ENCODE data around the gene CORO2B.

CORO2B gene

GRCh38 chr15:68700455-68701123, 121.8 kb downstream of the CORO2B start:
- DNase-seq (ENCODE audit: low read depth), result peak; percentile 48

GRCh38 chr15:68701886-68702285, 123.1 kb downstream of the CORO2B start:
- no peak for DNase-seq (ENCODE audit: low read depth)

GRCh38 chr15:68704496-68705021, 125.8 kb downstream of the CORO2B start:
- DNase-seq (ENCODE audit: low read depth), result peak; percentile 53

- no peak for DNase-seq (ENCODE audit: low read depth)
Measured at GRCh38 chr15:68706256-68706655, 127.5 kb downstream of the CORO2B start.

- DNase-seq (ENCODE audit: low read depth), result no peak
Measured at GRCh38 chr15:68706931-68707330, 128.1 kb downstream of the CORO2B start.

- peak; percentile 48 for DNase-seq (ENCODE audit: low read depth)
Measured at GRCh38 chr15:68707386-68707785, 128.6 kb downstream of the CORO2B start.

DNA sequence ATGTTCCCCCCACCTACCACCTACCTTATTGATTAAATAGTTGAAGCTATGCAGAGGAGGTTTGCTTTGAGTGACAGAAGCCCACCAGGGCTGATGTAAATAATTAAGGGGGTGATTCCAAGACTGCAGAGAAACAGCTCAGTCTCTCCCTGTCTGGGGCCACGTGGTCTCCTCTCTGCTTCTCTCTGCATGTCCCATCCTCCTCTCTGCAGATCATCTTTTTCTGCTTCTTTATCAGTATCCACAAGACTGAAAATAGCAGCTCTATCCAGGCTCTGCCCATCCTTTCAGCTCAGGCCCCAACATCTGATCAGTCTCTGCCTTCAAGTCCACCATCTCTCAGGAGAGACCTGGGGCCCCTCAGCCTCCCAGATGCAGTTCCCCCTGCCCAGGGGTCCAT, 131.1 kb downstream of the CORO2B start:
- DNase-seq (ENCODE audit: low read depth), result no peak

- DNase-seq (ENCODE audit: low read depth), result no peak
Measured at GRCh38 chr15:68710536-68710935, 131.7 kb downstream of the CORO2B start.

DNA sequence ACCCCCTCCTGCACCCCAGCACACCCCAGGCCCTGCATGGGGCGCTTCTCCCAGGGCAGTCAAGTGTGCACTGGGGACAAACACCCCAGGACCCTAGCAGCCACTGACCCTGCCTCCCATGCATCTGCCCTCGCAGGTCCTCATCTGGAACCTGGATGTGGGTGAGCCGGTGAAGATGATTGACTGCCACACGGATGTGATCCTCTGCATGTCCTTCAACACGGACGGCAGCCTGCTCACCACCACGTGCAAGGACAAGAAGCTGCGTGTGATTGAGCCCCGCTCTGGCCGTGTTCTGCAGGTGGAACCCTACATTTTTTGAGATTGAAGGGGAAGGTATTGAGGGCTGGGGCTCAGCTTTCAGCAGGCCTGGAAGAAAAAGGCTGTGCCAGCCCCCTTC, 132.6 kb downstream of the CORO2B start:
- no peak for DNase-seq (ENCODE audit: low read depth)

DNA sequence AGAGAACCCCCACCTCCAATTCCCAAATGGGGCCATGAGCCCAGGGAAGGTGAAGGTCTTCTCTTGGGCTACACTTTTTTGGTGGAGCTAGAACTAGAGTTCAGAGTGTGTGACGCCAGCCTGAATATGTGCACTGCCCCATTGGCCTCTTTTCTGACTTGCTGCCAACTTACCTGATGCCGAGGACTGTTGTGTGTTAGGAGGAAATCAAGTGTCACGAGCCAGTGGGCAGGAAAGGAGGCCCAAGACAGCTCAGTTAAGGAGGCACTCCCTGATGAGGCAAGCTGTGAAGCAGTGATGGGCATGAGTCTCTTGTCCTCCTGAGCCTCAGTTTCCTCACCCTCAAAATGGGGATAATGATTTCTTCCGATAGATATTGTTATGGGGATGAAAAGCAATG, 134.1 kb downstream of the CORO2B start:
- no peak for DNase-seq (ENCODE audit: low read depth)

DNA sequence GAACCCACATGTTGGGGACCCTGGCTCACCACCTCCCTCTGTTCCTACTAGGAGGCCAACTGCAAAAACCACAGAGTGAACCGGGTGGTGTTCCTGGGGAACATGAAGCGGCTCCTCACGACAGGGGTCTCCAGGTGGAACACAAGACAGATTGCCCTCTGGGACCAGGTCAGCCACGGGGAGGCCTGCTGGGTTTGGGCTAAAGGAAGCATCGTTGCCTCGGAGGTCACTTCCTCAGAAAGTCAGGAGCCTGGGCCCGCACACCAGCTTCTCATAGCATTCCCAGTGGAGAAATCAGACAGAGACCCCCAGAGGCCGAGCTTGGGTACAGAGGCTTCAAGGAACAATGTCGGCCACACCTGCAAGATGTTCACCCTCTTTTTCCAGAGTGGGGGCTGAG, 135.1 kb downstream of the CORO2B start:
- no peak for DNase-seq (ENCODE audit: low read depth)

DNA sequence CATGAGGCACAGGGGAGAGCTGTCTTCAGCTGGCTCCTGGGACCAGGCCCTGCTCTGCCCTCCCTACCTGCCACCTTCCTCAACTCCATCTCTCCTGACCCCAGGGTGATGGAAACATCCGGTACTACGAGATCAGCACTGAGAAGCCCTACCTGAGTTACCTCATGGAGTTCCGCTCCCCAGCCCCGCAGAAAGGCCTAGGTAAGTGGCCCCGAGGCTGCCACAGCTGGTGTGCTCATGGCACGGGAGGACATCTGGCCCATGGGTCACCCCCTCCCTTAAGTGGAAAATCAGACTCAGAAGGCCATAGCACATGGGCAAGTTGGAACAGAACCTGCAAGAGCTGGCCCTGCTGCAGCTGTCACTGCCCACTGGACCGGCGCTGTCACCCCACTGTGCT, 136.3 kb downstream of the CORO2B start:
- no peak for DNase-seq (ENCODE audit: low read depth)

DNA sequence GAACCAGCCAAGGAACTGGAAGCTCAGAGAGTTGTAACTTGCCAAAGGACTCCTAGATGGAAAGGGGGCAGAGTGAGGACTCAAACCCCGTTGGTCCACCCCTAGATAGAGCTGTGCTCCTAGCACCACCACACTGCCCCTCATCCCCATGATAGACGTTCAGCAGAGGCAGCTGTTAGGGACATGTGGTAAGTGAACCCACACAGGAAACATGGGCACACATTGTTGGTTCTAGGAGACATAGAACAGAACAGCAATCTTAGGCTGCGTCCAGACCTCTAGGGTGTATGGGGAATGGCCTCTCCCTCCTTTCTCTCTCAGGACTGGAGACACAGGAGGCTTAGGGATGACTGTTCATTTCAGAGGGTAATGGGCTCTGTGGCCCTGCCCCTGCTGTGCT, 139.2 kb downstream of the CORO2B start:
- no peak for DNase-seq (ENCODE audit: low read depth)

GRCh38 chr15:68718468-68718867, 139.7 kb downstream of the CORO2B start:
- no peak for DNase-seq (ENCODE audit: low read depth)

DNA sequence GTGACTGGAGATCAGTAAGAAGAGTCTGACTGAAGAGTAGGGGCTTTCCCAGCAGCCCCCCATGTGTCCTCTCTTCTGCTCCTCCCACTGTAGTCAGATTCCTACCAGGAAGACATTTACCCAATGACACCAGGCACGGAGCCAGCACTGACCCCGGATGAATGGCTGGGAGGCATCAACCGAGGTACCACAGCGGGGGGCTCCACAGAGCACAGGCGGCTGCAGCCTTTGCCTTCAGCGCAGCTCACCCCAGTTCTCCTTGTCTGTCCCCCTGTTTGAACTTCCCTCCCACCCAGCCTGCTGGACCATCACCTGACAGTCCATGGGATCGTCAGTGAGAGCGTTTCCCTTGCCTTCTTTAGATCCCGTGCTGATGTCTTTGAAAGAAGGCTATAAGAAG, 140.3 kb downstream of the CORO2B start:
- no peak for DNase-seq (ENCODE audit: low read depth)

- peak; percentile 34 for DNase-seq (ENCODE audit: low read depth)
Measured at GRCh38 chr15:68719672-68720071, 140.9 kb downstream of the CORO2B start.

GRCh38 chr15:68721886-68722285, 143.1 kb downstream of the CORO2B start:
- no peak for DNase-seq (ENCODE audit: low read depth)

DNA sequence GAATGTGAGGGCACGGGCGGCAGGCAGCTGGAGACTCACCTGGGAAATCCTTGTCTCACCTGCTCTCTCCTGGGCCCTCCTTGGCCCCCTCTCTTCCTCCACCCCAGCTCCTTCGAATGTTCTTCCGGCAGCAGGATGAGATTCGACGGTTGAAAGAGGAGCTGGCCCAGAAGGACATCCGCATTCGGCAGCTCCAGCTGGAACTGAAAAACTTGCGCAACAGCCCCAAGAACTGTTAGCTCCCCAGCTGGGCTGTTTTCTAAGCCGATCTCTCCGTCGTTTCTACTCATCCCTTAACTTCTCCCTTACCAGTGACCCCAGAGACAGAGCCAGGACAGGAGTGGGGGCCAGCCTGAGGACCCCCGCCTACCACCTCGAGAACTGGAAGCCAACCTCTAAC, 146.9 kb downstream of the CORO2B start:
- peak; percentile 46 for DNase-seq (ENCODE audit: low read depth)

DNA sequence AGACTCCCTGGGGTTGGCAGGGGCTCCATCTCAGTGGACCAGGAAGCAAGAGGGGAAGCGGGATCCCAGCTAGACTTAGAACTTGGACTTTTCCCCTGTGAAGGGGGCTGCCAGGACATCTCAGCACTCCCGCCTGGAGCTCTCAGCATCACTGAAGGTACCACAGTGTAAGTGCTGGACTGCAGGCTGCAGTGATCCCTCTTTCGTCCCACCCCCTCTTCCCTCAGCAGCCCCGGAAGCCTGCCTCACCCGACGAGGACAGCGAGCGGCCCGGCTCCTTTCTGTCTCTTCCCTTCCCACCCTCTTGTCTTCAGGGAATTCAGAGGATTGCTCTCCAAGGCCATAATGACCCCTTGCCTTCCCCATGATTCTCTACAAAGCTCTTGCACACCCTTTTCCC, 147.5 kb downstream of the CORO2B start:
- no peak for DNase-seq (ENCODE audit: low read depth)

- no peak for DNase-seq (ENCODE audit: low read depth)
Measured at GRCh38 chr15:68729789-68730411, 151.1 kb downstream of the CORO2B start.

DNA sequence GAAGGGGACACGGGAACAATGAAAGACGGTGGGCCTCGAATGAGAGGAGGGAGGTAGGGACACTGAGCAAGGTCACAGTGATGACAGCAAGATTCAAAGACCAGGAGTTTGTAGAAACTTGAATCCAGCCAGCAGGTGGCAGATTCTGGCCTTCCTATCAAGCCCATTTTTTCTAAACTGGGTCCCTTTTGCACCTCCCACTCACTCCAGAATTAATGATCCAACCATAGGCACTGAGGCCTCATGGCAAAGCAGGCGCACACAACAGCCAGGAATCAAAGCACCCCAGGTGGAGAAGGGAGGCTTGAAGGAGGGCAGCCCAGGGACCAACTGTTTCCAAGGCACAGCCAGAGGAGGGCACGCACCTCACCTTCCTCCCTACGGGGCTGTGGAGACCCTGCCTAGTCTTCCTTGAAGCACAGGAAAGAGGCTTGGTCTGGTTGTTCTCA, 151.7 kb downstream of the CORO2B start:
- DNase-seq (ENCODE audit: low read depth), result peak; percentile 36

DNA sequence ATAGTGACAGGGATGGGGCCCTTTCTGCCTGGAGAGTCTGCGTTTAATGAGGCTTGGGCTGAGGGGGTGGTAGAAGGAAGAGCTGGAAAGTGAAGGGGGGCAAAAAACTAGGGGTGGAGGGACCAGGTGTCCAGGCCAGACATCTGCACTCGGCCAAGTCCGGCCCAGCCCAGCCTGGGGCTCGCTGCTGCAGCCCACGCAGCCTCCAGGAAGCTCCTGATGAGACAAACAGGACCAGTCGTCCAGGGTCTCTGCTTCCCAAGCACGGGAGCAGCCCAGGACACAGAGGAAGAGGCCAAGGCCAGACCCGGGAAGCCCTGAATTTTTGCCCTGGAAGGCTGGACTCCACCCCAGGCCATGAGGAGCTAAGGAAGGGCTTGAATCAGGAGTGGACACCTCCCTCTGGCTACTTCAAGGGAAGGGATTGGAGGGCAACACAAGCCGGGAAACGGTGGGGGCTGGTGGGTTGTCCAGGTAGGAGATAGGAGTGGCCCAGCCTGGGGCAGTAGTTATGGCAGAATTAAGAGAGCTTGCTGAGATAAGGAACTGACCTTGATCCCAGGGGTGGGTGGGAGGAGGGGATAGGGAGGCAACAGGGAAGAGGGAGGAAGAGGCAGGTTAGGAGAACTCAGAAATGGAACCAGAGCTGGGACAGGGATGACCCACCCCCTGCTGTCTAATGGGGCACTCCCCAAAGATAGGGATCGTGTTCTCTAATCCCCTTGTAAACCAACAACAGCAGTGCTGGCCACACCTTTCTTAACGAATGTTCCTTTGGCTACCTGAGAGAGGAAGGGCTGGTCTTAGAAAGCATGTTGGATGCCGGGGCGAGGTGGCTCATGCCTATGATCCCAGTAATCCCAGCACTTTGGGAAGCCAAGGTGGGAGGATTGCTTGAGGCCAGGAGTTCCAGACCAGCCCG, 152.4 kb downstream of the CORO2B start:
- DNase-seq (ENCODE audit: low read depth), result no peak

DNA sequence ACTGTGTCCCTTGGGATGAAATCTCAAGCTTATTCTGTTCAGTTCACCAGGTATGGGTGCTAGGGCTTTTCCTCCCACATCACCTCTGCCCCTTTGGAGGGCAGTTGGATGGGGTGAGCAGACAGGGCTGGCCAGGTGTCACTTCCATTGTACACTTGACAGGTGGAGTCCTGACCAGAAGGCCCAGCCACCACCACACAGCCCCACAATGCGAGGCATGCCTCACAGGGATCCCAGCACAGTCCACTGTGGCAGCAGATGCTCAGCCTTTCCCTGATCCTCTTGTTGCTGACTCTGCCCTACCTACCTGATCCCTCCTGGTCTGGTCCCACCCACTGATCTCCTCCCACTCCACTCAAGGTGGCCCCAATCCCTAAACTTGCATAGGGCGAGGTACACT, 153.7 kb downstream of the CORO2B start:
- no peak for DNase-seq (ENCODE audit: low read depth)

Data from amniotic epithelial cell (primary cell).